SK-N-MC (cell line): ENCODE results near the gene TPBG.

ENCODE experiments used
- EZH2 ChIP-seq: fragments of 200-600 bp; sonication (generic); IDR thresholded peaks from one replicate; pipeline ENCODE4 v1.6.1; 2017; ENCODE audit warnings: antibody characterized with exemption
- FOXP2 ChIP-seq: optimal IDR thresholded peaks from 2 replicates; pipeline ENCODE3; 2011; ENCODE audit warnings: mild to moderate bottlenecking, moderate library complexity; ENCODE audit not compliant: insufficient read depth; ENCODE audit errors: extremely low read length, control extremely low read depth
- POLR2AphosphoS5 ChIP-seq: IDR thresholded peaks from 2 replicates; pipeline ENCODE4 v1.6.1; 2012; ENCODE audit warnings: mild to moderate bottlenecking, low read depth, low read length, borderline replicate concordance

GRCh38 chr6:82353848-82354247 is 9.8 kb upstream of the TPBG start:
- TF ChIP-seq POLR2AphosphoS5 (no peak), EZH2 (no peak), FOXP2 (no peak)
